ENCODE data around the gene MISP3.

MISP3 gene

DNA sequence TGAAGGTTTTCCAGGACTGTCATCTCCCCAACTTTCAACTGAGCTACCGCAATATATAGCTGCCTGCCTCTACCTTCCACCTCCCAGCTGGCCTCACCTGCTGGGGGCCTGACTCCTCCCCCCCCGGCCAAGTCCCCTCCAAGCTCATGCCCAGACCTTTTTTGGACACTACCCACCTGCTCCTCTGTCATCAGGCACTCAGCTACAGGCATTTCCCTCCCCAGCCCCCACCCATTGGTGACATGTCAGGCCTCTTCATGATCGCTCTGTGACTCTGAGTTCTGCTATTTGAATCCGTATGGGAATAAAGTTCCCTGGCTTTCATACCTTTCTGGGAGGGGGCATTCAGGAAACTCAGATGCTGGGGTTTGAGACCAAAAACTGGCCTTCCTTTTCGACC is 43.2 kb downstream of the MISP3 start:
- Mint-ChIP-seq H3K4me1 (ENCODE audit: low read depth) (peaks cover 48% of the 10 kb centered on the region), H3K27ac (no peak overlapping the region), H3K36me3 (ENCODE audit: low read depth) (peaks cover 6% of the 10 kb centered on the region), H3K9me3 (no peaks in the 10 kb centered on the region), H3K27me3 (no peaks in the 10 kb centered on the region), H3K4me3 (peak overlapping the region; percentile 39)

GRCh38 chr19:14116525-14116917 is 43.9 kb downstream of the MISP3 start:
- Mint-ChIP-seq H3K9me3 (no peaks in the 10 kb centered on the region), H3K27ac (peak overlapping the region; percentile 63), H3K27me3 (no peaks in the 10 kb centered on the region), H3K4me3 (peak overlapping the region; percentile 86), H3K4me1 (ENCODE audit: low read depth) (peaks cover 48% of the 10 kb centered on the region), H3K36me3 (ENCODE audit: low read depth) (peaks cover 6% of the 10 kb centered on the region)

DNA sequence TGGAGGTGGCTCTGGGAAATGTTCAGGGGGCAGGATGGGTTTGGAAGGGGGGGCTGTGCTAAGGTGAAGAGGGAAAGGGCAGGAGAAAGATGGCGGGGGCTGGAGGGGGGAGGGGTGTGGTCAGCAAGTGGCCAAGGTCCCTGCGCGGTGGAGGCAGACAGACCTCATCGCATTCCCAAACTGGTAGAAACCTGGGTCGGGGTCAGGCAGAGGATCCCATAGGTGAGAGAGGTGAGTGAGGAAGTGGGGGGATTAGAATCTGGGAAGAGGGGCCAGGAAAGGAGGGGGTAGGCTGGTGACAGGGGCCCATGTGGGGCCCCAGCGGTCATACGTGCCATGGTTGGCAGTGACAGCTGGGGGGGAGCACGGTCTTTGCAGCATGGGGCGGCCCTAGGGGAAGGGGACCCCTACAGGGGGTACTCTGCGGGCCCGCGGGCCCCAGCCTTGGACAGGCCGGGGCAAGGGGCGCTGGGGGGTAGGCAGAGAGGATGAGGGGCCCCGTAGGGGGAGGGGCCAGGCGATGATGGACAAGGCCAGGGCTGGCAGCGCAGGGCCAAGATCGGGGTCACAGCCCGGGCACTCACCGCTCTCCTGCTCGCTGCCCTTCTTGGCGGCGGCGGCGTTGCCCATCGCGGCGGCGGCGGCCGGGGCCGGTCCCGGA is 44.5 kb downstream of the MISP3 start:
- peak overlapping the region; percentile 63 for H3K27ac Mint-ChIP-seq
- H3K27me3 Mint-ChIP-seq = no peaks in the 10 kb centered on the region
- H3K4me1 Mint-ChIP-seq (ENCODE audit: low read depth) = peaks cover 45% of the 10 kb centered on the region
- H3K4me3 Mint-ChIP-seq = peak overlapping the region; percentile 86
- H3K36me3 Mint-ChIP-seq (ENCODE audit: low read depth) = peaks cover 6% of the 10 kb centered on the region
- H3K9me3 Mint-ChIP-seq = no peaks in the 10 kb centered on the region

GRCh38 chr19:14117668-14118164 is 45.1 kb downstream of the MISP3 start, which contains the start of gene PRKACA:
Gene PRKACA, minus strand, starts transcription at chr19:14117762. Its CDS starts 215 bp downstream, at chr19:14117547.
- peak within 1 kb of the TSS; percentile 68 for H3K27ac Mint-ChIP-seq
- H3K36me3 Mint-ChIP-seq (ENCODE audit: low read depth) = peaks cover 10% of the 10 kb centered on the region
- no peaks in the 10 kb centered on the region for H3K9me3 Mint-ChIP-seq
- peak within 1 kb of the TSS; percentile 87 for H3K4me3 Mint-ChIP-seq
- H3K27me3 Mint-ChIP-seq = no peaks in the 10 kb centered on the region
- peaks cover 42% of the 10 kb centered on the region for H3K4me1 Mint-ChIP-seq (ENCODE audit: low read depth)

DNA sequence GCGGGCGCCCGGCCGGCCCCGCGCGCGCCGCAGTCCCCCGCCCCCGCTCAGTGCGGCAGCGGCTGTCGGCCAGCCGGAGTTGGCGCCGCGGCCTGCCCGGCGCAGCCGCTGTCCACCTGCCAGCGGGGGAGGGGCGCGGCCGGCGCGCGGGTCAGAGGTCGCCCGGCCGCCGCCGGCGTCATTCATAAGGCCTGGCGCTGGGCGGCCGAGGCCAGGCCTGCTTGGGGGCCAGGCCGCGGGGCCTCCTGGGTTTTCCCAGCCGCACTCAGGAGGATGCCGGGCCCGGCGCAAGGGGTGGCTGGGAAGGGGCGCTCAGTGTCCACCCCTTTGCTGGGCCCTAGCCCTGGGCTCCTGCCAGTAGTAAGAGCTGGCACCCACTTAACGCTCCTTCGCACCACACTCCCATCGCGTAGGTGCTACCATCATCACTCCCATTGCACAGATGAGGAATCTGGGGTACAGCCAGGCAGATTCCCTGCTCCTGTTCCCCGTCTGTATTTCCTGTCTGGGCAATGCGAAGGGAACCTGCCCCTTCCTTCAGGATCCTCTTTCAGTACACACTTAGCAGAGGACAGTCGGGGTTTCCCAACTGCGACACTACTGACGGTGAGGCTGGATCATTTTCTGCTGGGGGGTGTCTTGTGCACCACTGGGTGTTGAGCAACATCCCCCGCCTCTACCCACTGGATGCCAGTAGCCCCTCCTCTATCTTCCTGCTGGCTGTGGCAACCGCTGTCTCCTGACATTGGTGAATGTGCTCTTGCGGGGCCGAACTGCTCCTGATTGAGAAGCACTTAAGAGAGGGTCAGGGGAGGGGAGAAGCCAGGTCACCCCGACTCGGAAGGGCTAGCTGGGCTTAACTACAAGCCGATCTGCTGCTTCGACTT is 45.8 kb downstream of the MISP3 start:
- Mint-ChIP-seq H3K27me3 (no peaks in the 10 kb centered on the region), H3K4me1 (ENCODE audit: low read depth) (peaks cover 38% of the 10 kb centered on the region), H3K9me3 (no peaks in the 10 kb centered on the region), H3K4me3 (peak overlapping the region; percentile 87), H3K27ac (peak overlapping the region; percentile 63), H3K36me3 (ENCODE audit: low read depth) (peaks cover 15% of the 10 kb centered on the region)

GRCh38 chr19:14119146-14119545 is 46.6 kb downstream of the MISP3 start:
- Mint-ChIP-seq H3K4me3 (peak overlapping the region; percentile 87), H3K27ac (peak overlapping the region; percentile 63), H3K36me3 (ENCODE audit: low read depth) (peaks cover 18% of the 10 kb centered on the region), H3K9me3 (no peaks in the 10 kb centered on the region), H3K4me1 (ENCODE audit: low read depth) (peaks cover 38% of the 10 kb centered on the region), H3K27me3 (no peaks in the 10 kb centered on the region)

- H3K4me1 Mint-ChIP-seq (ENCODE audit: low read depth) = peaks cover 32% of the 10 kb centered on the region
- no peaks in the 10 kb centered on the region for H3K9me3 Mint-ChIP-seq
Measured at GRCh38 chr19:14119644-14120496, 47.3 kb downstream of the MISP3 start.

DNA sequence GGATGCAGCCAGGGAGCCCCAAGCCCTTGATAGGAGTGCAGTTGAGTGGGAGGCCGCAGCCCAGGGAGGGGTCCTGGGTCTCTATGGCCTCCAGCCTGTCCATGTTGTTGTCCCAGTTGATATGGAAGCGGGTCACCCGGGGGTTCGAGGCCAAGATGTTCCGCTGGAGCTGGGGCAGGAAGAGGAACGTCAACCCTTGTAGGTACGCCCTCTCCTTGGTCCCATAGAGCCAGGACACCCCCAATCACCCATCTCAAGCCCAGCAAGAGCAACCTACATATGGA is 47.9 kb downstream of the MISP3 start:
- Mint-ChIP-seq H3K4me1 (ENCODE audit: low read depth) (peaks cover 26% of the 10 kb centered on the region), H3K36me3 (ENCODE audit: low read depth) (peaks cover 28% of the 10 kb centered on the region), H3K27ac (no peak overlapping the region), H3K9me3 (no peaks in the 10 kb centered on the region), H3K4me3 (no peak overlapping the region), H3K27me3 (no peaks in the 10 kb centered on the region)

More at GRCh38 chr19:14119644-14120496, 47.3 kb downstream of the MISP3 start:
- Mint-ChIP-seq H3K27me3 (no peaks in the 10 kb centered on the region), H3K36me3 (ENCODE audit: low read depth) (peaks cover 24% of the 10 kb centered on the region), H3K27ac (no peak overlapping the region), H3K4me3 (no peak overlapping the region)

DNA sequence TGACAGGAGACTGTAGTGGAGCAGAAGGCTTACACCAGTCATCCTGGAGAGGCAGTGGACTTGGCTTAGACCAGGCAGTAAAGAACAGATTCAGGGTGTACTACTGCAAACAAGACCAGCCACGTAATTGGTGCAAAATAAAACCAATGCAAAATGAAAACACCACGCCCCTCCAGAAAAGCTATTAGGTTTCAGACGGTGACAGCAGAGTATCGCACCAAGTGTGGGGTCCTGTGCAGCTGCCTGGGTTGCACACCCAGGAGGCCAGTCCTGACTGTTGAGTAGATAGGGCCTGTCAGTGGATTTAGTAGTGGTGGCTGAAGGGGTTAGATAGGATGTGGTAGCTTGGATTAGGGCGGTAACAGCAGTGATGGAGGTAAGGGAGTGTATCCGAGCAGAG is 50.3 kb downstream of the MISP3 start:
- Mint-ChIP-seq H3K36me3 (ENCODE audit: low read depth) (peaks cover 40% of the 10 kb centered on the region), H3K27me3 (no peaks in the 10 kb centered on the region), H3K27ac (no peak overlapping the region), H3K4me3 (no peak overlapping the region), H3K4me1 (ENCODE audit: low read depth) (peaks cover 10% of the 10 kb centered on the region), H3K9me3 (no peaks in the 10 kb centered on the region)

Data from stimulated activated naive CD8-positive, alpha-beta T cell treated with anti-CD3 and anti-CD28 coated beads, Interleukin-15, Interleukin-2, amounts not matched to agents 100 ng/mL and 50 ng/mL, for 24 hours (primary cell).